AG09319 (cell line): Measurements from ENCODE around the gene PLOD3.

Experiments used
- DNase-seq: peaks from one replicate; pipeline ENCODE4 v3.0.0-alpha.2; 2010; ENCODE audit warnings: low read depth; ENCODE audit errors: extremely low read depth
- CTCF ChIP-seq: IDR thresholded peaks from 2 replicates; pipeline ENCODE4 v1.5.1; 2011; ENCODE audit warnings: low read depth, mild to moderate bottlenecking, inconsistent platforms, low read length, moderate library complexity

PLOD3 gene

GRCh38 chr7:101170617-101171441 lies 46.6 kb downstream of the PLOD3 start:
- no peak for DNase-seq
- no peak for TF ChIP-seq CTCF

- DNase-seq = no peak
- peak; percentile 97 for TF ChIP-seq CTCF
These were observed 47.4 kb downstream of the PLOD3 start for GRCh38 chr7:101169838-101170551.

DNA sequence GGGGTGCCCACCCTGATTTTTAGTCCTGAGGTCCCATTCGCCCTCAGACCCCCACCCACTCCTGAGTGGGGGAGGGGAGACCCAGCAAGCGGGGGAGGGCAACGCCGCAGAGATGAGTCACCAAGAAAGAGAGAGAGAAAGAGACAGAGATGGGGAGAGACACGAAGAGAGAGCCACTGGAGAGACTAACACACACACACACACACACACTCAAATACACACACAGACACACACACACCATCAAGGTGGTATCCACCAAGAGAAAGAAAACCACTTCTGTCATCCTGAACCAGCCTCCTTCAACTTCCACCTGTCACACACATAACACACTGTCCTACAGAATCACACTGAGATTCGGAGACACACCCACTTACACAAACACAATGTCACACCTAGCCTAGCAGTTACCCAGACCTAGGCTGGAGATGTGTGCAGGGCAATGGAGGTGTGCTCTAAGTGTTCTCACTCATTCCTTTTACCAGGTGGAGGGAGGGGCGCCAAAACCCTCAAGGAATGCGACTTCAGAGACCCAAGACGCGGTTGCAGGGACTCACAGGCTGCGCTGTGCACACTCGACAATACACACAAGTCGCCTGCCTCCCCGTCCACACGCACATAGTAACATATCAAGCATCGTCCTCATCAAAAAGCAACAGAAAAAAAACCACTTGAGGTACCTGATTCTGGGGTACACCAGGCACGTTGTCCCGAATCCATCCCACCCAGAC lies 48.1 kb downstream of the PLOD3 start:
- DNase-seq = no peak
- TF ChIP-seq CTCF = no peak

DNA sequence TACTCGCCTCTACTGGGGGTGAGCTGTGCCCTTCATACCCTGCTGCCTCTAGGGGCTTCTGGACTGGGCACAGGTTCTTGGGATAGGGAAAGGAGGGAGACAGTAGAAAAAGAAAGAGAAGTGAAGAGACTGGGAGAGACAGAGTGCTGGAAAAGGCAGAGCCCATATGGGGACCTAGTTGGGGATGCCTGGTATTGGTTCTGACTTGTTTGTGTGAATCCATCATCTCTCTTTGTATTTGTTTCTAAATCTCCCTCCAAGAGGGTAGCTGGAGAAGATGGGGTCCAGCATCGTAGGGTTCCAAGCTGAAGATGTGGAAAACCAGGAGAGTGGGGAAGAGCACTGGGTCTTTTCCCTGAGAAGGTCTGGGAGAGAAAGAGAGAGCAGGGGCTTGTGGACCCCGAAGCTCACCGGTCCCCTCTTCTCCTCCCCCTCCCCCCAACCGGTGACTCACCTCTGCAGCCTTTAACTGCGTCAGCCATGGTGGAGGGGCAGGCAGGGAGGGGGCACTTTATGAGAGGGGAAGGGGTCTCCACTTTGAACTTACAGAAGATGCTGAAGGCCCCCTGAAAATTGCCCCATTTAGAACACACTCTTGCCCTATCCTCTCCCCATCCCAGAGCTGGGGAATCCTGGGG lies 48.9 kb downstream of the PLOD3 start:
- TF ChIP-seq CTCF = no peak
- DNase-seq = no peak

GRCh38 chr7:101167645-101168411 lies 49.6 kb downstream of the PLOD3 start:
- TF ChIP-seq CTCF = no peak
- DNase-seq = no peak

DNA sequence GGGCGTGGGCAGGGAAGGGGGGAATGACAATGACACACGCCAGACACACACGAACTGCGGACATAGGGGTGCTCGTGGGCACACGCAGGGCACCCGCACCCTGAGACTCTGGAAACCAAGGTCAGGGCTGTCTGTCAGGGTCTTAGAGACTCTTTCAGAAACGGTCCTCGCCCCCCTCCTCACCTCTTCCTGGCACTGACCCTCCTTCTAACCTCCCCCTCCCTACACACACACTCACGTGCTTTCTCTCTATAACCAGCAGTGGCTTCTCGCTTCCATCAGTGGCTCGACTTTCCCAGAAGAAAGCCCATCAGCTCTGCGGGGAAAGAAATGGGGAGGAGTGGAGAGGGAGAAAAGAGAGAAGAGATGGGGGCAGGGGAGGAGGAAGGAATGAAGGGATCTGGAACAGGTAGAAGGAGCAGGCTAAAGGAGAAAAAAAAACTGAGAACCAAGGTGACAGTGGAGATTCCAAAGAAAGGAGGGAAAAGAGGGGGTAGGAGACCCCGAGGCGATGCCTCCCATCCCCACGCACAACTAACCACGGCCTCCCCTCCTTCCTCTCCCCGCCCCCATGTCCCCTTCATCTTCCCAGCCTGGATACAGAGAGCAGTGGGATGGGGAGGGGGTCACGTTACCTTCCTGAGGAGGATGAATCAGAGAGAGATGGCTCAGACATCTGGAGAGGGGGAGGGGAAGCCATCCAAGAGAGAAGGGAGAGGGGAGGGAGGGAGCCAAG lies 50.3 kb downstream of the PLOD3 start:
- no peak for TF ChIP-seq CTCF
- DNase-seq = no peak
